GM11168 (cell line): Measurements from ENCODE around the gene SLC25A26.
"Not testable (repeated sequence)": the region's sequence is repeated elsewhere in the genome, so short reads cannot be mapped to it uniquely, and the experiment has no call there.

ENCODE experiments used
- in situ Hi-C: fragments of 300-500 bp; cut with MboI; formaldehyde crosslinking; loops from one replicate; pipeline ENCODE4 v1.12.0; 2022; ENCODE audit warnings: low sequenced_read_pairs; ENCODE audit not compliant: unreplicated experiment

SLC25A26 gene

DNA sequence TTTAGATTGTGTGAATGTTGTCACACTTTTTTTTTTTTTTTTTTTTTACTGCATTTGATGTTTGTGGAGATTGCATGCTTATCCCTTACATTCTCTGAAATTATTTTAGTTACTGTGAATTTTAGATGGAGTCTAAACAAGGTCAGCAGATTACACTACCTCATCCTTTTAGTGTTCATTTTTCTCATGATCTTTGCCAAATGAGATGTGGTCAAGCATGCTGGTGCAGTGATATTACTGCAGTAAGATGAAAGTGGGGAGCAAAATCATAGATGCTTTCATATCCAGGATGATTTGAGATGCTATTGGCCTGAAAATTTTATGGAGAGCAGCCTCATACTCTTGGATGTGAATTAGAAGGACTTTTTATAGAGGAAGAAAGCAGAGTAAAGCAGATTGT lies 45.8 kb downstream of the SLC25A26 start:
- in situ Hi-C loops = no loop called here

DNA sequence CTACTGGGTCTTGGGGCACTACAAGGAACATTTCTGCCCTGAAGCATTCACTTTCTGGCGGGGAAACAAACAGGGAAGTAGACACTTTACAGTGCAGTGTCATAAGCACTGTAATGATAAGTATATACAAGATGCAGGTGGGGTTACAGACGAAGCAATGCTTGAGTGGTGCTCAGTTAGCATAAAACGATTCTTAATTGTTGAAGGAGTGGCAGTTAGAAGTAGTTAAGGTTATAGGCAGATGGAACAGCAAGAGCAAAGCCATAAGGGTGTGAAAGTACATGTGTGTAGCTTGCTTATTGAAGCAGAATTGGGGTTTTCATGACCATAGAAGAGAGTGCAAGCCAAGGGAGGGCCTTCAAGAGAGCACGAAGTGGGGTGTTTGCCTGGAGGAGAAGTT lies 46.2 kb downstream of the SLC25A26 start:
- in situ Hi-C loops = no loop called here

DNA sequence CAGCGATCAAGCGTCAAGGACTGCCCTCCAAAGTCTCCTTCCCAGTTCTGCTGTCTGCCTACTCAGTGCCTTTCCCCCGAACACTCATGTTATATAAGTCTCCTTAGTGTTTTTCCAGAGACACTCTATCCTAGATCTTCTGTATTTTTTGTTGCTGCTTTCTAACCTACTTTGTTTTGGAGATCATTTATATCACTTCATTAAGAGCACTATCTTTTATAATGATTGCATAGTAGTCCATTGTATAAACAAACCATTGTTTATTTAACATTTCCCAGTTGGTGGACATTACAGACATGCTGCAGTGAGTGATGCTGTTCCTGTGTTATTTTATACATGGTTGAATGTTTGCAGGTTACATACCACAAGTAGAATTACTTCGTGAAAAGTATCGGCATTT lies 47.1 kb downstream of the SLC25A26 start:
- in situ Hi-C loops = no loop called here

DNA sequence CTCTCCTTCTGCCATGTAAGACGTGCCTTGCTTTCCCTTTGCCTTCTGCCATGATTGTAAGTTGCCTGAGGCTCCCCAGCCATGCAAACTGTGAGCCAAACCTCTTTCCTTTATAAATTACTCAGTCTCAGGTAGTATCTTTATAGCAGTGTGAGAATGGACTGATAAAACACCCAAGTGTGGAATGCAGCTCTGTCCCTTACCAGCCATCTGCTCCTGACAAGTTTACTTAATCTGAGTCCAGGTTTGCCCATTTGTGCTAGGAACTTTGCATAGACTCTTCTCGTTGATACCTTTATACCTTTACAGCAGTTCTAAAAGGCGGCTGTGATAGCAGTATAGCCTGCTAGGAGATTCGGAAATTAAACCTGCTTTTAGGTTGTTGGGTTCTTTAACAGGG lies 48.1 kb downstream of the SLC25A26 start:
- in situ Hi-C loops = no loop called here

GRCh38 chr3:66269411-66269810 lies 48.6 kb downstream of the SLC25A26 start:
- in situ Hi-C loops = no loop called here

- in situ Hi-C loops = no loop called here
These were observed 49.5 kb downstream of the SLC25A26 start for GRCh38 chr3:66270288-66270687.

- in situ Hi-C loops = no loop called here
These were observed 49.9 kb downstream of the SLC25A26 start for GRCh38 chr3:66270701-66271100.

DNA sequence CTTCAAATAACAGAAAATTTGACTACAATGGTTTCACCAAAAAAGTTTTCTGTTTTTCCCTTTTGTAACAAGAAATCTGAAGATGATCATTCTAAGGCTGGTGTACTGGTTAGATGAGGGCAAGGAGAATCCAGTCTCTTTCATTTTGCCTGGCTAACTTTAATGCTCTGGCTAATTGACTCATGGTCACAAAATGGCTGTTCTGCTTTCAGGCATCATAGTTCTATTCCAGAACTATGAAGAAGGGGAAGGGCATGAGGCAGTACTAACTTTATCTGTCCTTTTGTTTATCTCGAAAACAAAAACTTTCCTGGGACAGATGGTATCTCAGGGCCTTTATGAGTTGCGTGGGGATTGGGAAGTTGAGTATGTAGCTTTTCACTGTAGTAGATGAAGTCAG lies 50.4 kb downstream of the SLC25A26 start:
- in situ Hi-C loops = no loop called here

DNA sequence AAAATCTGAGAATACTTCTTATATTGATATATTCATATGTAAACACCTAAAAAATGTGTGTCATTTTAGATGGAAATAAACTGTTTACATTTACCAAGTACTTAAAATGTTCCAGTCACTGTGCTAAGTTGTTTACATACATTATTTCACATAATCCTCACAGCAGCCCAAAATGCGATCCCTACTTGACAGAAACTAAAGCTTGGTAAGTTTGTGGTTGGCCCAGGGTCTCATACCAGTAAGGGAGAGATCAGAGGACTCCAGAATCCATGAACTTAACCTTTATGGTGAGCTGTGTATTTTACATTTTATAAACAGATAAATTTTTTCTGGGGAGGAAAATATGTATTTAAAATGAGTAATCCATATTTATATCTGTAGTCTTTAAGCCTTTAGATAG lies 51.2 kb downstream of the SLC25A26 start:
- in situ Hi-C loops = no loop called here

- in situ Hi-C loops = not testable (repeated sequence)
These were observed 54.0 kb downstream of the SLC25A26 start for GRCh38 chr3:66274837-66275236.

DNA sequence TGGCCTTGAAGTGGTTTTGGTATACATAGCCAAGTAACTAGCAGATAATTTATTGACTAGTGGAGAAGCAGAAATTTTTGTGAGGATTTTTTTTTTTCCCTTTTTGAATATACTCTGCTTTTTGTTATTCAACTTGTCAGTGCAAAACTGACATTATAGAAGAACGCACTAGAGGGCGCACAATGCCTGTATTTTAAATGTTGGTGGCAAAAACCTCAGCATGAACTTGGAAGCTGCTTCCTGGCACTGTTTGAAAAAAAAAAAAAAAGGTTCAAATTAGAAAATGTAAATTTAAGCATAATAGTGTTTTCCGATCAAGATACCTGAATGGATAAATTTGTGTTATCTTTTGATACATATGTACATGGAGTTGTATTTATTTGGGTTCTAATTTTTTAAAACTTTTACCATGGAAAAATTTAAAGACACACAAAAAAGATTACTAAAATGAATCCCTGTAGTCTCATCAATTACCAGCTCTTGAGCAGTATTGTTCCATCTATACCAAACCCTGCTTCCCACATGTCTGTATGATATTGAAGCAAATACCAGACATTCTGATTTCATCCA lies 56.0 kb downstream of the SLC25A26 start:
- in situ Hi-C loops = no loop called here

GRCh38 chr3:66279168-66279567 lies 58.4 kb downstream of the SLC25A26 start:
- in situ Hi-C loops = no loop called here

DNA sequence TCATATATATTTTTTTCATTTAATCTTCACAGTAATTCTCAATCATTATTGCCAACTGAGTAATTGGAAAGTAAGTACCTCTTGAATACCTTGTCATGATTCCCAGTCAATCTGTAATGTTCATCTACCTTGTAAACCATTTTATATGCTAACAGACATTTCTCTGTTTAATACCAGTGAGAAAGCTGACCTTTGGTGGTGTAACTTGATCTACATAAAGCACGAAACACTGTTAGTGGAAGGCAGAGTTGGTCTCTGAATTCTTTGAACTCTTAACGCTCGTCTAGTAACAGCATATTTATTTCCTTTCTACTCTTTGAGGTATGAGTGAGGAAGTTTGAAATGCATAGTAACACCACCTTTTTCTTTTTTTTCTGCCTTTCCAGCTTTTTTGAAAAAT lies 59.5 kb downstream of the SLC25A26 start:
- in situ Hi-C loops = no loop called here

GRCh38 chr3:66291922-66292321 lies 71.1 kb downstream of the SLC25A26 start:
- in situ Hi-C loops = not testable (repeated sequence)

GRCh38 chr3:66297260-66297873 lies 76.6 kb downstream of the SLC25A26 start:
- in situ Hi-C loops = no loop called here

- in situ Hi-C loops = no loop called here
These were observed 77.1 kb downstream of the SLC25A26 start for GRCh38 chr3:66297900-66298299.

DNA sequence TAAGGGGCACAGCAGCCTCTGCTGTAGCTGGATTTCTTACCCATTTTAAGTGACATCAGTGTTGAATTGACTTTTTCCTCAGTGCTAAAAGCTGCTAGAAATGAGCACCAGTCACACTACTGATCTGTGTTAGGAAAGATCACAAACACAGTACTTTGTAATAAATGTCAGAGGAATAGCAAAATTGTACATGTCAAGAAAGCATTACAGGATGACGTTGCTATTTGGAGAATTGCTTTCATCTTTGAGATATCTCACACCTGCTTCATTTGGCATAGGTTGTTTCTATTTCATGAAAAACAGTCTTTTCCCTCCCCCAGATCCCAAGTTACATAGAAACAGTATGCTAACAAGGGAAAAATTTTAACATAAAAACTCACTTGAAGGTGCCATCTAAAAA lies 77.8 kb downstream of the SLC25A26 start:
- in situ Hi-C loops = no loop called here

- in situ Hi-C loops = not testable (repeated sequence)
These were observed 78.3 kb downstream of the SLC25A26 start for GRCh38 chr3:66299085-66299484.

DNA sequence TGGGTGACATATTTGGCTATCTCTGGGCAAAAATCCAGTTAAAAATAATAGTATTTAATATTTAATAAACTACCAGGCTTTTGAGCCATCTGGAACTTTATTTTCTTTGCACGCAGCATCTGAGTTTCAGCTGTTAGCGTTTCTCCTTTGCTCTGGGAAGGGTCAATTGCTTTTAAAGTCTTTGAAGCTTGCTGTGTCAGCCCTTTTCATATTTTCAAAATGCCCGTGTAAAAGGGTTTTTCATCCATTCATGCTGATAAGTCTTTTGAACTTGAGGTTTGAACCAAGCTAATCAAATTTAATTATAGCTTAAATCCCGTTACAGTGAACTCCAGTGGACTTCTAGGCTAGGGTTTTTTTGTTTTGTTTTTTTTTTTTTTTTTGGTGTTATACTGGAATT lies 79.1 kb downstream of the SLC25A26 start:
- in situ Hi-C loops = no loop called here

- in situ Hi-C loops = no loop called here
These were observed 81.5 kb downstream of the SLC25A26 start for GRCh38 chr3:66302288-66302687.

- in situ Hi-C loops = no loop called here
These were observed 82.7 kb downstream of the SLC25A26 start for GRCh38 chr3:66303491-66303901.

DNA sequence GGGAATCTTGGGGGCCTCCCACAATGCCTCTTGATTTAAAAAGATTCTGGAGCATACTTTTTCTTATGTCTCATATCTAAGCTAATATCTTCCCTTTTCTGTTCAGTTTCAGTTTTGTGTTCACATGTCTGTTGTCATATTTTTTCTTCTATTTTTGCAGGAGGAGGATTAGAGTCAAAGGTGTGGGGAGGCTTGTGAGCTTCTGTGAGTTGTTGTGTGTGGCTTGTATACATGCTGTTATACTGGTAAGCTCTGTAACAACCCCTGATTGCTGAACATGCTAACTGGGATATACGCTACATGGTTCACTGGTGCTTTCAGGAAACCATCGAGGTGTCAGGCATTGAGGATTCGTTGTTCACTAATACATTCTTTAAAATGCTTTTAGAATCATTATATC lies 83.5 kb downstream of the SLC25A26 start:
- in situ Hi-C loops = no loop called here
